SH-SY5Y (cell line): ENCODE data around the gene RIPOR1.

Experiments used
- GATA2 ChIP-seq: IDR thresholded peaks from 2 replicates; pipeline ENCODE4 v1.6.1; 2011; ENCODE audit warnings: mild to moderate bottlenecking, low read depth, low read length
- GATA3 ChIP-seq: IDR thresholded peaks from 2 replicates; pipeline ENCODE4 v1.6.1; 2011; ENCODE audit warnings: low read depth, mild to moderate bottlenecking, low read length, moderate library complexity

The RIPOR1 gene

DNA sequence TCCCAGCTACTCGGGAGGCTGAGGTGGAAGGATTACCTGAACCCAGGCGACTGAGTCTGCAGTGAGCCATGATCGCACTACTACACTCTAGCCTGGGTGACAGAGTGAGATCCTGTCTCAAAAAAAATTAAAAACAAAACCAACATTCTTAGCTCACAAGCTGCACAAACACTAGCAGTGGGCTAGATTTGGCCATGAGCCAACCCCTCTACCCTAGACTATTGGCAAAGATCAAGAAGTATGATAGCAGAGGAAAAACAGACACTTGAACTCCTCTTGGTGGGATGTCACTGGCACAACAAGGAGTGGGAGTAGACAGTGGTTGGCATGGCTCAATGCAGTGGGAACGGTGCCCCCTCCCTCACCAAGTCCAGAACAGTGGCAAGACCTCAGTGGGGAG lies 19.6 kb upstream of the RIPOR1 start:
- no peak for TF ChIP-seq GATA3
- TF ChIP-seq GATA2 = no peak

DNA sequence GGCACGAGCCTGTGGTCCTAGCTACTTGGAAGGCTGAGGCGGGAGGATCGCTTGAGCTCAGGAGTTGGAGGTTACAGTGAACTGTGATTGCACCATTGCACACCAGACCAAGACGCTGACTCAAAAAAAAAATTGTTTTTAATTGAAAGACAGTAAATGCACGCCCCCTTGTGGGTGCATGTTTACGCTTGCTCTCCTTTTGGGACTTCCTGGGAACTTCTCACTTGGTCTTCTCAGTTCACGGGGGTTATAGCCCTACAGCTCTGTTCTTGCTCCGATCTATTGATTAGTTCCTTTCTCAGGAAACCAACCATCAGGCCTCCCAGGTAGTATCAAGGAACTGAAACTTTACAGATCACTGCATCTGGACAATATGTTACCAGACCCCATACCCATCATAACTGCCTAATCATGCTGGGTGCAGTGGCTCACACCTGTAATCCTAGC lies 14.2 kb upstream of the RIPOR1 start:
- TF ChIP-seq GATA3 (no peak), GATA2 (no peak)

DNA sequence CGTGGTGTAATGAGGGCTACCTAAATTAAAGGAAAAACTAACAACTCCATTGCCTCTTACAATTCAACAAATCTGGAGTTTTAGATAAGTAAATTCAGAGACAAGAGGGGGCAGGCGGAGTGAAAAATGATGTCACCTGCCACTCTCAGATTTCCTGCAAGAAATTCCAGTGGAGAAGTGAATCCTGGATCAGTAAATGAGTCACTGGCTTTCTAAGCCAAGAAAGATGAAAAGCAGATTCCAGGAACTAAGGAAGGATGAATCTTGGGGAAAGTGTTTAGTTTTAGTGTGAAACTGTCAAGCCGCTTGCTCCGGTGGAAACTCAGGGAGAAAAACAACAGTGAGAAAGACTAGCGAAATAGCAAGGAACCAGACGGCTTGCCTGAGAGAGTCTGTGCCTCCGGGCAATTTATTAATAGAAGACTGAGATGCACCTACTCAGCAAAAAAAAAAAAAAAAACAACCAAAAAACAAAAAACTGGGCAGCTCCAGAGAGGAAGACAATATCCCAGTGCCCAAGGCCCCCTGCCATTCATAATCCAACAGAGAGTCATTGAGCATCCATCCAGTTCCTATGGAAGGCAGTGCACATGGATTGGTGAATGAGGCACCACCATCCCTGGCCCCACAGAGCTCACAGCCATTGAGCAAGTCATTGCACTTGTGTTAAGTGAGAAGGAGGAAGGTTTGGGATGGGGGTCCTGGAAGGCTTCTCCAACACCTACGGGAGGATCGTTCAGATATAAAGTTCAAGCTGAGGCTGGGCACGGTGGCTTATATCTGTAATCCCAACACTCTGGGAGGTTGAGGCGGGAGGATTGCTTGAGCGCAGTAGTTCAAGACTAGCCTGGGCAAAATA lies 12.1 kb upstream of the RIPOR1 start:
- TF ChIP-seq GATA2 (no peak), GATA3 (no peak)

DNA sequence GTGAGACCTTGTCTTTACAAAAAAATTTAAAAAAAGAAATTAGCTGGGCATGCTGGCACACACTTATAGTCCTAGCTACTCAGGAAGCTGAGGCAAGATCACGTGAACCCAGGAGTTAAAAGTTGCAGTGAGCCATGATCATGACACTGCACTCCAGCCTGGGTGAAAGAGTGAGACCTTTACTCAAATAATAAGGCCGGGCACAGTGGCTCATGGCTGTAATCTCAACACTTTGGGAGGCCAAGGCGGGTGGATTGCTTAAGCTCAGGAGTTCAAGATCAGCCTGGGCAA lies 11.5 kb upstream of the RIPOR1 start:
- TF ChIP-seq GATA3 (no peak), GATA2 (no peak)

DNA sequence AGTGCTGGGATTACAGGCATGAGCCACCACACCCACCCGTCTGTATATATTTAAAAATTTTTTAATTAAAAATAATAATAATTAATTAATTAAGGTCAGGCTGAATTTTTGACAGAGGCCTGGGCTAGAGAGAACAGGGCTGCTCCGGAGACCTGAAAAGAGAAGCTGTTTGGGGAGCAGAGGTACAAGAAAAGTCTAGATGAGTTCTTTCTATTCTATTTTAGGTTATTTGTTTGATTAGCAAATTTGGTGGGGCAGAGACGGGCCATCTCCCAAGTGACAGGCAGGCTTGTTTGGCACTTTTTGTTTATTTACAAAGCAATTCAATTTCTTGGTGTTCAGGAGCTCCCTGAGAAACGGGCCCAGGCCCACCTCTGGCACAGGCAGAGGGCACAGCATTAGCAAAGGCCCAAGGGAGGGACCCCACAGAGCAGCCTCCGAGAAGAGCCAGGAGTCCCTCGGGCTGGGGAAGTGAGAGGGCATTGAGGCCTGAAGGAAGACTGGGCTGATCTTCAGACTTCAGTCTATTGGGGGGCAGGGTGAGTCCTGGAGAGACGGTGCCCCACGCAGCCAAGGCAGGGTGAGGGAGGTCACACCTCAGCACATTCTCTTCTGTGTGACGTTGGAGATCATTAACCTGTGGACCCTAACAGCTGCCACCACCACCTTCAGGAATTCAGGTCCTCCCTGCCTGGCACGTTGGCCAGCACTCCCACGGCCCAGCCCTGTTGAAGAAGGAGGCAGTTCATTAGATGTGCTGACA lies 10.8 kb upstream of the RIPOR1 start:
- TF ChIP-seq GATA2 (no peak), GATA3 (no peak)

DNA sequence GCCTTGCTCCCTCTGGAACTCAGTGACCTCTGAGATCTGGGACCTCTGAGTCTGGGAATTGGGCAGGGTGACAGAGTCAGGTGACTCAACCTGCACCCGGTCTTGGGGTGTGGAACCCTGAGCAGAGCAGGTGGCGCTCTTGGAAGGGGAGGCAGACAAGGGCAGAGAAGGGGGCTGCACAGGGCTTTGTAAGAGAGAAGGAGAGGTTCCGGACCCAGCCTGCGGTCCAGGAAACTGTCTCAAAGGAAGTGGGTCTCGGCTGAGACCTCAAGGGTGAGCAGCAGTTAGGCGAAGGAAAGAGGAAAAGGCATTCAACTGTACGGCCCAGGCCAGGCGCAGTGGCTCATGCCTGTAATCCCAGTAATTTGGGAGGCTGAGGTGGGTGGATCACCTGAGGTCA lies 10.0 kb upstream of the RIPOR1 start:
- no peak for TF ChIP-seq GATA3
- TF ChIP-seq GATA2 = no peak

DNA sequence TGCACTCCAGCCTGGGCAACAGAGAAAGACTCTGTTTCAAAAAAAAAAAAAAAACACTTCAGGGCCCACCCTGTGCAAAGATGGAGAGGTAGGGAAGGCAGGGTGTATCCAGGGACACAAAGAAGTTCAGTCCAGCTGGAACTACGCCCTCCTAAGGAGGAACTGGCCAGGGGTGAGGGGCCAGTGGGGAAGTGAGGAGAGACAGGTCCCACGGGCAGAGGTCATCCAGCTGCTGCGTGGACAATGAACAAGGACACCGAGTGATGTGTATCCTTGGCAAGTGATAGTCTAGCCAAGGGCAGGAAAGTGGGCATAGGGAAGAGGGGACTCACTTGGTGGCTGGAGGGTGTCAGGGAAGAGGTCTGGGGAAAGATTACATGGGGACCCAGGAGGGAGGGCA lies 9.4 kb upstream of the RIPOR1 start:
- TF ChIP-seq GATA3 (no peak), GATA2 (no peak)

DNA sequence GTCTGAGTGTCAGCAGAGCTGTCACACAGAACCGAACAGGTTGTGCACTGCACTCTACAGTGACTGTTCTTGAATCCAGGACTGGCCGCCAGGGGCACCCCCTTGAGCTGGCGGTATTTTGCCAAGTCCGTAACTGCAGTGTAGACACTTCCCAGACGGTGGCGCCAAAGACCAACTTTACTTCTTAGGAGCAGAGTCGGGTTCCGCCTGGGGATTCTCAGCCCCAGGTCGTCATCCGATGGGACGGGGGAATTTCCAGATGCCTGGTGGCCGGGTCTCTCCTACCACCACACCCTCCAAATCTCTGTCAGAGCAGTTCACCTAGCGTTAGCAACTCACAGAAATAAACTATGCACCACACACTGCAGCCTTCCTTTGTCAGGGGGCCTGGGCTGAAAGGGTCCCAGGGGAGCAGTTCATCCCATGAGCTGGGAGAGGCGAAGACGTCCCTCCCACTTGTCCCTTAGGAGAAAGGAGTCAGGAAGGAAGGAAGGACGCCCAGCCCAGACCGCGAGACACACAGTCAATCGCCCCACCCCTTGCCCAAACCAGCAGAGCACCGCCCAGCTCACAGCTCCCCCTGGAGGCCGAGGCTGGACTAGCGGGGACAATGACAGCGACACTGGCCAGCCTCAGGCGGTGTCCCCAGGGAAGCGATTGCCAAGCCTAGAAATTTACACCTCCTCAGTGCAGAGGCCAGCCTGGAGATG lies 7.4 kb upstream of the RIPOR1 start:
- TF ChIP-seq GATA2 = no peak
- no peak for TF ChIP-seq GATA3

DNA sequence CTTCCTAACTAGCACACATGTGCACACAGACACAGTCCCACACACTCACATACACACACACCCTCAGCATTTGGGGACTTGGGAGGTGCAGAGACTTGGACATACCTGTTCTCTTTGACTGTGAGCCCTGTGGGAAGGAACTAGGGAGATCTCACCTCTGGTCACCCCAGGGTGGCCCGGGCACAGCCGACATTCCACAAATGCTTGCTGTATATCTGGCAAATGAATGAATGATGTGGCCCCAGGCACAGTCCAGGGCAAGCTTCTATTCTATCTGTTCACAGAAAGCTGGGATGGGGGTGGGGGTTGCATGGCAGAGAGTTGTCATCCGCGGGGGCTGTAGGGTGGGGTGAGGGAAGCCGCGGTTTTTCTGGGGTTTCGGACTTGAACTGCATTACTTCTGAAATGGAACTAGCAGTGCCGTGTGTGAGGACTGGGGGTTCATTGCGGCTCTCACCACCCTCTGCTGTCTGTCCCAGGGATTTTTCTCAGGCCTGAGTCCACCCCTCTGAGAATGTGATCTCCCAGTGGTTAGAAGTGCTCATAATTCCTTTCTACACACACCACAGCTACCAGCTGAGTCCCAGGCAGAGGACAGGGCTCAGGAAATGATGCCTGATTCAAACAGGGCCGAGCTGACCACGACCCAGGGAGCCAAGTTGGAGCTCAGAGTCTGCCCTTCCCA lies 3.3 kb upstream of the RIPOR1 start:
- TF ChIP-seq GATA3 (no peak), GATA2 (no peak)

DNA sequence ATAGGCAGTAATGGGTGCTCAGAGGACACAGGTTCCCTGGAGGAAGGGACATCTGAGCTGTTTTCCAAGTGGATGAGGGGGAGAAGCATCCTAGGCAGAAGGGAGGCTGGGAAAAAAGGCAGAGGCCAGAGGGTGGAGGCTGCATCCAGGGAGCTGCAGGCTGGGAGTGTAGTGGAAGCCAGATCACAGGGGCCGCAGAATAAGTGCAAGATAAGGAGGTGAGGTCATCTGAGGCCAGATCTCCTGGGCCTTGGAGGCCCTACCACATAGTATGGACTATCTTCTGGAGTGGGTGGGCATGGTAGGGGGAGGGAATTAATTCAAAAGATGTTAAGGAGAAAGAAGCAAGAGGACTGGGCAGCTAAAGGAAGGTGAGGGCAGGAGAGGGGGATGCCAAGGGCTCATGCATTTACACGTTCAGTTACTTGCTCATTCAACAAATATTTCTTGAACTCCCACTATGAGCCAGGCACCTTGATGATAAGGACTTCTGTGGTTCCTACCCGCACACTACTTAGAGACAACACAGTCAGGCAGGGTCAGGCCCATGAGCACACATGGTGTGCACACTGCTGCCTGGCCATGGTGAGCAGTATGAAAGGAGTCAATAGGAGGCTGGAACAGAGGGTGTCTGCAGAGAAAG lies 2.4 kb upstream of the RIPOR1 start:
- no peak for TF ChIP-seq GATA3
- TF ChIP-seq GATA2 = no peak

DNA sequence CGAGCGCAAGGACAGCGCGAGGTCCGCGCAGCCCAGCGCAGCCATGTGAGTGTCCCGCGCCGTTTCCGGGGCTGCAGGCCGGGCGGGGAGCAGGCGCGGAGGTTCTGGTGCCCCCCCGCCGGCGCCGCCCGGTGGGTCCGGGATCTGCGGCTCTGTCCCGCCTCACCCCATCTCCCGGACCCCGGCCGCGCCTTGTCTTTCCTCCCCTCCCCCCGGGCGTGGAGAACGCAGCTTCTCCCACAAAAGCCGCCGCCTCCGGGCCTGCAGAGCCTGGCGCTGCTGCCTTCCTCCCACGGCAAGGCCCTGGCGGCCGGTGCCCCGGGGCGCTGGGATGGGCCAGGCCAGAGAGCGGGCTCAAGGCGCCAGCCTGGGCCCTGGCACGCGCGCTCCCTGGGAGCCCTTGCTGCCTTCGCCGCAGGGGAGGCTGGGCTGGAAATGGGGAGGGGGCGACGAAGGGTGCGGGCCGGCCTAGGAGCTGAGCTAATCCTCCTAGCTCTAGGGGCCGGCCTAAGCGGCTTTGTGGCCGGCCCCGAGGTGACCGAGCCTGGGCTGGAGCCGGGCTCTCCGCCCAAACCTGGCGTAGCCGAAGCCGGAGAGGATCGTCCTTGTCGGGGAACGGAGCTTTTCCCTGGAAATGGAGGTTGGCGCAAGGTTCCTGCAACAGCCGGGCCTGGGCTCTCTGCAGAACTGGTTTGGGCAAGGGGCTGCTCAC lies 397 bp downstream of the RIPOR1 start:
- no peak for TF ChIP-seq GATA2
- TF ChIP-seq GATA3 = no peak

DNA sequence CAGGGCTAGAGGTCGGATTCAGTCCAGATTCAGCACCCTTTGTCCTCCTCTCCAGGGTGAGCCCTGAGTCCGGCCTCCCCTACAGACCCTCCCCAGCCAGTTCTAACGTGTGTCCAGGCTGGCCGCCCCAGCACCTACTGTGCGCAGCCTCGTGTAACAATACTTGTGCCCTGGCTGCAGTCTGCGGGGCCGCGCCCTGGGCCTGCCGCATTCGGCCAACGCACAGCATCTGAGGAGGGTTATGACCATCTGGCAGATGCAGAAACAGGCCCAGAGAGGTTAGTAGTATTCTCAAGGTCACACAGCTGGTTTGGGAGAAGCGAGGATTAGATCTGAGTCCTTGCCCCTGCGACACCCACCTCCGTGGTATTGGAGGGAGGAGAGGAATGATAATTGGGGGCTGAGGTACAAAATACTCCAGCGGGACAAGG lies 968 bp downstream of the RIPOR1 start:
- TF ChIP-seq GATA2 = no peak
